Body of pancreas (tissue), 4 donors: Measurements from ENCODE around the gene NPR1. TPM values are rescaled to one million over a fixed set of nuclear protein-coding genes. Genes with fewer than 3 reads are reported as not detected.
A peak's percentile ranks its signal among the peaks of the same experiment; 100 is the strongest.
"Not testable (repeated sequence)": the region's sequence is repeated elsewhere in the genome, so short reads cannot be mapped to it uniquely, and the experiment has no call there.

Source experiments
- ATAC-seq: fragments of 150-250 bp; one replicate; pipeline ENCODE4 v1.9.1; 2016
- DNase-seq, 4 donors: peaks; one replicate each; pipeline ENCODE4 v3.0.0-alpha.2; 2019
- H3K27ac ChIP-seq, 4 donors: fragments of 200-600 bp; sonication (generic); 1 replicate in 3 of 4; 2 replicates in 1 of 4; pipeline versions ENCODE4 v1.5.1 to v1.6.1; 2016 to 2019; ENCODE audit warnings: mild to moderate bottlenecking in 1 of 4, mixed read lengths in 1 of 4, moderate library complexity in 1 of 4
- H3K27me3 ChIP-seq, 2 donors: fragments of 200-600 bp; sonication (generic); one replicate each; pipeline ENCODE4 v1.6.0; 2016; ENCODE audit warnings: mild to moderate bottlenecking in 1 of 2
- H3K36me3 ChIP-seq, 2 donors: fragments of 200-600 bp; sonication (generic); replicated peaks in 1 of 2; 2 replicates each; pipeline ENCODE4 v1.5.1; 2016; ENCODE audit warnings: low read depth in 2 of 2; ENCODE audit not compliant: insufficient read depth in 1 of 2
- H3K4me1 ChIP-seq: fragments of 200-600 bp; sonication (generic); one replicate; pipeline ENCODE4 v1.6.0; 2016
- H3K4me3 ChIP-seq, 2 donors: fragments of 200-600 bp; sonication (generic); 1 replicate in 1 of 2; 2 replicates in 1 of 2; pipeline ENCODE4 v1.5.1; 2016 to 2019
- H3K9me3 ChIP-seq, 3 donors: fragments of 200-600 bp; sonication (generic); 1 replicate in 2 of 3; 2 replicates in 1 of 3; pipeline ENCODE4 v1.5.1; 2016
- POLR2A ChIP-seq, 3 donors: fragments of 450-650 bp; IDR thresholded peaks; one replicate each; pipeline ENCODE4 v1.6.1; 2016; ENCODE audit warnings: antibody characterized with exemption in 3 of 3, mild to moderate bottlenecking in 2 of 3
- WGBS, 2 donors: methylation state at CpG; one replicate each; pipeline ENCODE4 v1.1.5; 2017; 5-methylcytosine and 5-hydroxymethylcytosine counted together
- intact Hi-C: fragments of 100-400 bp; cut with DNase I; formaldehyde crosslinking; loops from one replicate; pipeline ENCODE4 v1.15.1; 2023
- total RNA-seq, 2 donors: library from RNA; depleted of rRNA; stranded (reverse); fragments of >200 nt; gene quantifications; one replicate each; pipeline ENCODE4 v1.1.0, GENCODE V29; 2016
- TF ChIP-seq, protein P1 (sequence below), 7 experiments: fragments of 450-650 bp in 4 of 7; fragments of 200-600 bp in 3 of 7; sonication (generic) in 3 of 7; IDR thresholded peaks; one replicate each; pipeline ENCODE4 v1.5.1; 2016 to 2019; ENCODE audit warnings: antibody characterized with exemption in 7 of 7

NPR1 gene
- total RNA-seq, 2 donors from 2014 or later = 11.7 to 16.5 TPM

DNA sequence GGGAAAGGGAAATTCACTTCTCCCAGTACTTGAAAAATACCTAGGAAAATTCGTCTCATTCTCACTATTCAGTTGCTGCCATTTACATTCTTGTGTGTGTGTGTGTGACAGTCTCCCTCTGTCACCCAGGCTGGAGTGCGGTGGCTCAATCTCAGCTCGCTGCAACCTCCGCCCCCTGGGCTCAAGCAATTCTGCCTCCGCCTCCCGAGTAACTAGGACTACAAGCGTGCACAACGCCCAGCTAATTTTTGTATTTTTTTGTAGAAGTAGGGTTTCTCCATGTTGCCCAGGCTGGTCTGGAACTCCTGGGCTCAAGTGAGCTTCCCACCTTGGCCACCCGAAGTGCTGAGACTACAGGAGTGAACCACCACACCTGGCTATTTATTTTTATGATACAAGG, 18.8 kb upstream of the NPR1 start:
- Histone ChIP-seq H3K36me3 (peaks cover 5 to 30% of the 10 kb centered on the region in 2 donors), H3K27me3 (no peaks in the 10 kb centered on the region), H3K9me3 (no peaks in the 10 kb centered on the region), H3K27ac (peak overlapping the region in 3 of 4 donors; percentile 91 to 99 (median 95)), H3K4me1 (peaks cover 18% of the 10 kb centered on the region), H3K4me3 (no peak overlapping the region)
- TF ChIP-seq, protein P1, sequence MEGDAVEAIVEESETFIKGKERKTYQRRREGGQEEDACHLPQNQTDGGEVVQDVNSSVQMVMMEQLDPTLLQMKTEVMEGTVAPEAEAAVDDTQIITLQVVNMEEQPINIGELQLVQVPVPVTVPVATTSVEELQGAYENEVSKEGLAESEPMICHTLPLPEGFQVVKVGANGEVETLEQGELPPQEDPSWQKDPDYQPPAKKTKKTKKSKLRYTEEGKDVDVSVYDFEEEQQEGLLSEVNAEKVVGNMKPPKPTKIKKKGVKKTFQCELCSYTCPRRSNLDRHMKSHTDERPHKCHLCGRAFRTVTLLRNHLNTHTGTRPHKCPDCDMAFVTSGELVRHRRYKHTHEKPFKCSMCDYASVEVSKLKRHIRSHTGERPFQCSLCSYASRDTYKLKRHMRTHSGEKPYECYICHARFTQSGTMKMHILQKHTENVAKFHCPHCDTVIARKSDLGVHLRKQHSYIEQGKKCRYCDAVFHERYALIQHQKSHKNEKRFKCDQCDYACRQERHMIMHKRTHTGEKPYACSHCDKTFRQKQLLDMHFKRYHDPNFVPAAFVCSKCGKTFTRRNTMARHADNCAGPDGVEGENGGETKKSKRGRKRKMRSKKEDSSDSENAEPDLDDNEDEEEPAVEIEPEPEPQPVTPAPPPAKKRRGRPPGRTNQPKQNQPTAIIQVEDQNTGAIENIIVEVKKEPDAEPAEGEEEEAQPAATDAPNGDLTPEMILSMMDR (IDR thresholded peaks at IDR 0.05) = no peak
- TF ChIP-seq POLR2A (IDR thresholded peaks at IDR 0.05) = no peak
- intact Hi-C loops = no loop called here
- WGBS, 2 donors = 44 to 61% methylated on average over 5 to 9 of the region's 9 CpGs
- DNase-seq (no peak), ATAC-seq (no peak)

DNA sequence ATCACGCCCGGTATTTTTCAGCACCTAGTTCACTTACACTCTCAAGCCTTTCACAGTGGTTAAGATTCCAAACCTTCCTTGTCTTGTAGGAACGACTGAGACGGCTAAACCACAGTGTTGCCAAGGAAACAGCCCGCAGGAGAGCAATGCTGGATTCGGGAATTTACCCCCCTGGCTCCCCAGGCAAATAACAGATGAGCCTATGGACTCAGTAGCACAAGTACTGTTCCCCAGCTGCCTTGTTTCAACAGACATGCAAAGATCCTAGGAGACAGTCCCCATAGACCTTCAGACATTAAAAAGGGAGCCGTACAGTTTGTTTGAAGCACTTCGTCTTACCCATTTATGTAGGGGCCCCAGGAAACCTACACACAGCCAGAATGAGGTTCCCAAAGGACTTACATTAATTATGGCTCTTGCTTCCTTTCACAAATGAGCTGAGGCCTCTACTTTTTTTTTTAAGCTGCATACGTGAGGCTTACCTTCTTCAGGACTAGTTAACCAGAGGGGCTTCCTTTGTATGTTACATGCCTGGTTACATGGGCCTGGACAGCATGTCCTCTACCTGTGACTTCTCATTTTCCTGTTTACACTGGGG, 17.3 kb upstream of the NPR1 start:
- no peaks in the 10 kb centered on the region for H3K9me3 ChIP-seq
- intact Hi-C loops = no loop called here
- peaks cover 5 to 44% of the 10 kb centered on the region in 2 donors for H3K36me3 ChIP-seq
- H3K27me3 ChIP-seq = no peaks in the 10 kb centered on the region
- no peak for DNase-seq
- H3K4me1 ChIP-seq = peaks cover 18% of the 10 kb centered on the region
- H3K4me3 ChIP-seq = no peak overlapping the region
- H3K27ac ChIP-seq = no peak overlapping the region
- WGBS, 2 donors = 60 to 63% methylated on average over 9 of the region's 9 CpGs
- ATAC-seq = no peak
- peak in 1 of 3 donors; percentile 12 for TF ChIP-seq POLR2A (IDR thresholded peaks at IDR 0.05)
- TF ChIP-seq, protein P1 (IDR thresholded peaks at IDR 0.05) = no peak

DNA sequence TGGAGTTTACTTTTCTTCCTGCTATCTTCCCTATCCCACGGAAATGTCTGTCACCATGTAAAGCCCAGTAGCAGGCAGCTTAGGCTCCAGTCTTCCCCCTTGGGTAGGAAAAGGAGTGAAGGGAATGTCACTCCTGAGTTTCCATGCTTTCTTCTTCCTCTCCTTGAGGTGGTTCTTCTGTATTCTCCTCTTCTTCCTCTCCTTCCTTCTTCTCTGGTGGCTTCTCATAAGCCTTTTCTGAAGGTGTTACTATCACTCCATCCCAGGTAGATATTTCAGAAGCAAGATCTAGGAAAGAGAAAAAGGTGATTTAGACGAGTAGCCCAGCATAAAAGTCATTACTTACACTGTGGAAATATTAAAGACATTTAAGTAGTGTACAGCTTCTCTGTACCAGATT, 16.2 kb upstream of the NPR1 start:
- TF ChIP-seq, protein P1 (IDR thresholded peaks at IDR 0.05) = no peak
- TF ChIP-seq POLR2A (IDR thresholded peaks at IDR 0.05) = no peak
- H3K9me3 ChIP-seq = no peaks in the 10 kb centered on the region
- DNase-seq (no peak), ATAC-seq (no peak)
- H3K36me3 ChIP-seq = peaks cover 5 to 54% of the 10 kb centered on the region in 2 donors
- no peaks in the 10 kb centered on the region for H3K27me3 ChIP-seq
- peaks cover 18% of the 10 kb centered on the region for H3K4me1 ChIP-seq
- no peak overlapping the region for H3K4me3 ChIP-seq
- intact Hi-C loops = no loop called here
- 38 to 52% methylated on average over 2 of the region's 2 CpGs for WGBS, 2 donors
- H3K27ac ChIP-seq = no peak overlapping the region

DNA sequence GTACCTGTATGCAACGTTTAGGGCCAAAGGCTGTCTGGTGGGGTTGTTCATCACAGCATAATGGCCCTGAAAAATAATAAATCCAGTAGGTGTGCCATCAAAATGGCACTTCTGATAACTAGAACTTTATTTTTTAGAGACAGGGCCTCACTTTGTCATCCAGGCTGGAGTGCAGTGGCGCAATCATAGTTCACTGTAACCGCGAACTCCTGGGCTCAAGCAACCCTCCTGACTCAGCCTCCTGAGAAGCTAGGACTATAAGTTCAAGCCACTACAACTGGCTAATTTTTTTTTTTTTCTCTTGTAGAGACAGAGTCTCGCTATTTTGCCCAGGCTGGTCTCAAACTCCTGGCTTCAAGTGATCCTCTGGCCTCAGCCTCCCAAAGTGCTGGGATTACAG, 15.3 kb upstream of the NPR1 start:
- DNase-seq (no peak), ATAC-seq (no peak)
- intact Hi-C loops = no loop called here
- H3K4me1 ChIP-seq = peaks cover 16% of the 10 kb centered on the region
- no peaks in the 10 kb centered on the region for H3K27me3 ChIP-seq
- H3K27ac ChIP-seq = no peak overlapping the region
- no peak overlapping the region for H3K4me3 ChIP-seq
- H3K36me3 ChIP-seq = peaks cover 5 to 54% of the 10 kb centered on the region in 2 donors
- no peaks in the 10 kb centered on the region for H3K9me3 ChIP-seq
- 81 to 82% methylated on average over 5 of the region's 5 CpGs for WGBS, 2 donors
- TF ChIP-seq POLR2A (IDR thresholded peaks at IDR 0.05) = no peak

DNA sequence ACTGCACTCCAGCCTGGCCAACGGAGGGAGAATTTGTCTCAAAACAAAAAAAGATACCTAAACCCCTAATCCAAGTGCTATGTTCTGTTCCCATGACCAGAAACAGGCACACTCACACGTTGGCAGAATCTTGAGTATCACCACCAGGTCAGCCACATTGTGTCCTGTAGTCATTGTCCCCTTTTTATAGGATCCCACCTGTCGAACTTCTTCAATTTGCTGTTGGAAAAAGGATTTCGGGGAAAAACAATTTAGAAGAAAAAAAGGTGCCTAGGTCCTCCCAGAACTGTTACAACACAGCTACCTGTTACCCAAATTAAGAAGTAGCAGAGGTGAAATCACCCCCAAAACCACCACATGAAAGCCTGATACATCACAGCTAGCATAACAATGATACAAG, 11.0 kb upstream of the NPR1 start:
- Histone ChIP-seq H3K4me3 (no peak overlapping the region), H3K36me3 (peaks cover 5 to 44% of the 10 kb centered on the region in 2 donors), H3K4me1 (peaks cover 24% of the 10 kb centered on the region), H3K9me3 (no peaks in the 10 kb centered on the region), H3K27me3 (no peaks in the 10 kb centered on the region), H3K27ac (no peak overlapping the region)
- 82 to 84% methylated on average over 4 of the region's 4 CpGs for WGBS, 2 donors
- ATAC-seq = no peak
- intact Hi-C loops = no loop called here
- no peak for TF ChIP-seq POLR2A (IDR thresholded peaks at IDR 0.05)
- TF ChIP-seq, protein P1 (IDR thresholded peaks at IDR 0.05) = no peak
- DNase-seq = no peak

DNA sequence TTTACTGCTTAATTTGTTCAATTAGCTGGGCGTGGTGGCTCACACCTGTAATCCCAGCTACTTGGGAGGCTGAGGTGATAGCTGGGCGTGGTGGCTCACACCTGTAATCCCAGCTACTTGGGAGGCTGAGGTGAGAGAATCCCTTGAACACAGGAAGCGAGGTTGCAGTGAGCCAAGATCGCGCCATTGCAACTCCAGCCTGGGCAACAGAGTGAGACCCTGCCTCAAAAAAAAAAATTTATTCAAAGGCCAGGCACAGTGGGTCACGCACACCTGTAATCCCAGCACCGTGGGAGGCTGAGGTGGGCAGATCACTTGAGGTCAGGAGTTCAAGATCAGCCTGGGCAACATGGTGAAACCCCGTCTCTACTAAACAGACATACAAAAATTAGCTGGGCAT, 9.8 kb upstream of the NPR1 start:
- DNase-seq, H3K27ac ChIP-seq, H3K9me3 ChIP-seq, ATAC-seq, H3K27me3 ChIP-seq, H3K4me3 ChIP-seq, intact Hi-C loops: not testable (repeated sequence)
- 94 to 99% methylated on average over 7 to 8 of the region's 8 CpGs for WGBS, 2 donors
- Histone ChIP-seq H3K36me3 (peaks cover 5 to 34% of the 10 kb centered on the region in 2 donors), H3K4me1 (peaks cover 24% of the 10 kb centered on the region)
